ENCODE results near the gene TRIM46. TPM values are rescaled to one million over a fixed set of nuclear protein-coding genes. Genes with fewer than 3 reads are reported as not detected.

The TRIM46 gene
- total and polyA plus RNA-seq, 2 of the 13 experiments (the other 11 are each of a cell fraction or from before 2014, with no cell fraction given) = 0.04 to 0.09 TPM

DNA sequence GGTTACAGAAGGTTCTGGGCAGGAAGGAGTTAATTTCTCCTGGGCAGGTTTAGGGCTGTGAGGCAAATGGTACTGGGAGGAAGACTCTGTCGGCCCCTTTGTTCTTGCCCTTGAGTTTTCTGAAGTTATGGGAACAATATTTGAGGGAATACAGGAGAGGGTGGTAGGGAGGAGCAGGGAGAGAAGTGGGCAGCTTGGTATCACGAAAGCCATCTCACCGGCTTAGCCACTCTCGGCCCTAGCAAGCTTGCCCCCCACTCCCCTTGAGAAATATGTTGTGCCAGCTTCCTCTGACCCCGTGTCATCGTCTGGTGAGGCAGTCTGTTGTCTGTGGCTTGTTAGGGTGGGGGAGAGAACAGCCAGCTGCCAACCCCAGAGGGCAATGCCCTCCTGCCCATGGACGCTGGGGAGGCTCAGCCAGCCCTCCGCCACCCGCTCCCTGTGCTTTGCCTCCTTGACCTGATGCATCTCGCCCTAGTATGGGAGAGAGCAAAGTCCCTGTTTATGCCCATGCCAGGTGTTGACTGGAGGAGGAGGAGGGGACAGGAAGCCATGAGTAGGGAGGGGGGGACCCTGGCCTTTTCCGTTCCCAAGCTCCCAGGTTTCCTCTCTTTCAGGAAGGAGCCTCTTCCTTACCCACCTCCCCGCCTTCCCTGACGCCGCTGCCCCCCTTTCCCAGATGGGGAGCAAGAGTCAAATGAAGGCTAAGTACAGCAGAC is 44.7 kb upstream of the TRIM46 start (continued):
- TF ChIP-seq NCOR1 (IDR thresholded peaks at IDR 0.05; ENCODE audit: borderline replicate concordance, low read length) = peak; percentile 75
- peak; percentile 72; the same call in 1 of the 2 replicates for TF ChIP-seq MZF1 (CRISPR knock-in tag; IDR thresholded peaks at IDR 0.05; ENCODE audit: borderline replicate concordance)
- TF ChIP-seq MEF2D (CRISPR knock-in tag; IDR thresholded peaks at IDR 0.05) = peak; percentile 68; the same call in 1 of the 2 replicates
- TF ChIP-seq MED1 (CRISPR knock-in tag; IDR thresholded peaks at IDR 0.05) = peak; percentile 97
- peak; percentile 41; the same call in 1 of the 2 replicates for TF ChIP-seq ZNF510 (CRISPR knock-in tag; IDR thresholded peaks at IDR 0.05; ENCODE audit: low read depth)
- TF ChIP-seq SOX6 (IDR thresholded peaks at IDR 0.05) = no peak
- TF ChIP-seq SOX6 (CRISPR knock-in tag; IDR thresholded peaks at IDR 0.05) = peak; percentile 67
- peak; percentile 25; the same call in 1 of the 2 replicates for TF ChIP-seq ZNF782 (CRISPR knock-in tag; IDR thresholded peaks at IDR 0.05; ENCODE audit: borderline replicate concordance)
- TF ChIP-seq SOX5 (CRISPR knock-in tag; IDR thresholded peaks at IDR 0.05; ENCODE audit: borderline replicate concordance) = peak; percentile 69
- no peak for TF ChIP-seq HMG20B (CRISPR knock-in tag; conservative IDR thresholded peaks at IDR 0.05)
- no peak for TF ChIP-seq NONO (IDR thresholded peaks at IDR 0.05)
- TF ChIP-seq NONO (CRISPR knock-in tag; conservative IDR thresholded peaks at IDR 0.05) = peak; percentile 92
- TF ChIP-seq, protein P1, sequence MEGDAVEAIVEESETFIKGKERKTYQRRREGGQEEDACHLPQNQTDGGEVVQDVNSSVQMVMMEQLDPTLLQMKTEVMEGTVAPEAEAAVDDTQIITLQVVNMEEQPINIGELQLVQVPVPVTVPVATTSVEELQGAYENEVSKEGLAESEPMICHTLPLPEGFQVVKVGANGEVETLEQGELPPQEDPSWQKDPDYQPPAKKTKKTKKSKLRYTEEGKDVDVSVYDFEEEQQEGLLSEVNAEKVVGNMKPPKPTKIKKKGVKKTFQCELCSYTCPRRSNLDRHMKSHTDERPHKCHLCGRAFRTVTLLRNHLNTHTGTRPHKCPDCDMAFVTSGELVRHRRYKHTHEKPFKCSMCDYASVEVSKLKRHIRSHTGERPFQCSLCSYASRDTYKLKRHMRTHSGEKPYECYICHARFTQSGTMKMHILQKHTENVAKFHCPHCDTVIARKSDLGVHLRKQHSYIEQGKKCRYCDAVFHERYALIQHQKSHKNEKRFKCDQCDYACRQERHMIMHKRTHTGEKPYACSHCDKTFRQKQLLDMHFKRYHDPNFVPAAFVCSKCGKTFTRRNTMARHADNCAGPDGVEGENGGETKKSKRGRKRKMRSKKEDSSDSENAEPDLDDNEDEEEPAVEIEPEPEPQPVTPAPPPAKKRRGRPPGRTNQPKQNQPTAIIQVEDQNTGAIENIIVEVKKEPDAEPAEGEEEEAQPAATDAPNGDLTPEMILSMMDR (CRISPR knock-in tag; IDR thresholded peaks at IDR 0.05) = 0 out of 2 replicates have a peak, but pooled peaks have one; percentile 17
- TF ChIP-seq POLR2A (IDR thresholded peaks at IDR 0.05; ENCODE audit: insufficient read depth in 1 of 2, low read depth in 2 of 2, low read length in 2 of 2) = peak in 1 of 2 experiments; percentile 88; a peak in 2 of 4 replicates
- TF ChIP-seq, protein P2, sequence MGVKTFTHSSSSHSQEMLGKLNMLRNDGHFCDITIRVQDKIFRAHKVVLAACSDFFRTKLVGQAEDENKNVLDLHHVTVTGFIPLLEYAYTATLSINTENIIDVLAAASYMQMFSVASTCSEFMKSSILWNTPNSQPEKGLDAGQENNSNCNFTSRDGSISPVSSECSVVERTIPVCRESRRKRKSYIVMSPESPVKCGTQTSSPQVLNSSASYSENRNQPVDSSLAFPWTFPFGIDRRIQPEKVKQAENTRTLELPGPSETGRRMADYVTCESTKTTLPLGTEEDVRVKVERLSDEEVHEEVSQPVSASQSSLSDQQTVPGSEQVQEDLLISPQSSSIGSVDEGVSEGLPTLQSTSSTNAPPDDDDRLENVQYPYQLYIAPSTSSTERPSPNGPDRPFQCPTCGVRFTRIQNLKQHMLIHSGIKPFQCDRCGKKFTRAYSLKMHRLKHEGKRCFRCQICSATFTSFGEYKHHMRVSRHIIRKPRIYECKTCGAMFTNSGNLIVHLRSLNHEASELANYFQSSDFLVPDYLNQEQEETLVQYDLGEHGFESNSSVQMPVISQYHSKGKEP (CRISPR knock-in tag; IDR thresholded peaks at IDR 0.05) = no peak
- peak; percentile 54; the same call in 1 of the 2 replicates for TF ChIP-seq MAZ (IDR thresholded peaks at IDR 0.05; ENCODE audit: borderline replicate concordance, low read depth, low read length)
- TF ChIP-seq MAZ (CRISPR knock-in tag; IDR thresholded peaks at IDR 0.05; ENCODE audit: low read depth) = peak; percentile 85
- TF ChIP-seq ZNF543 (CRISPR knock-in tag; IDR thresholded peaks at IDR 0.05) = 0 out of 2 replicates have a peak, but pooled peaks have one; percentile 33
- TF ChIP-seq HIVEP1 (CRISPR knock-in tag; IDR thresholded peaks at IDR 0.05) = peak; percentile 68; the same call in 1 of the 2 replicates
- 0 out of 2 replicates have a peak, but pooled peaks have one; percentile 22 for TF ChIP-seq NRL (CRISPR knock-in tag; IDR thresholded peaks at IDR 0.05; ENCODE audit: borderline replicate concordance)
- TF ChIP-seq TOPORS (CRISPR knock-in tag; IDR thresholded peaks at IDR 0.05) = peak; percentile 24; the same call in 1 of the 2 replicates
- TF ChIP-seq IKZF1 (IDR thresholded peaks at IDR 0.05) = no peak
- TF ChIP-seq SRSF4 (IDR thresholded peaks at IDR 0.05; ENCODE audit: low read depth, low read length, poor library complexity, severe bottlenecking) = no peak
- TF ChIP-seq, protein P3, sequence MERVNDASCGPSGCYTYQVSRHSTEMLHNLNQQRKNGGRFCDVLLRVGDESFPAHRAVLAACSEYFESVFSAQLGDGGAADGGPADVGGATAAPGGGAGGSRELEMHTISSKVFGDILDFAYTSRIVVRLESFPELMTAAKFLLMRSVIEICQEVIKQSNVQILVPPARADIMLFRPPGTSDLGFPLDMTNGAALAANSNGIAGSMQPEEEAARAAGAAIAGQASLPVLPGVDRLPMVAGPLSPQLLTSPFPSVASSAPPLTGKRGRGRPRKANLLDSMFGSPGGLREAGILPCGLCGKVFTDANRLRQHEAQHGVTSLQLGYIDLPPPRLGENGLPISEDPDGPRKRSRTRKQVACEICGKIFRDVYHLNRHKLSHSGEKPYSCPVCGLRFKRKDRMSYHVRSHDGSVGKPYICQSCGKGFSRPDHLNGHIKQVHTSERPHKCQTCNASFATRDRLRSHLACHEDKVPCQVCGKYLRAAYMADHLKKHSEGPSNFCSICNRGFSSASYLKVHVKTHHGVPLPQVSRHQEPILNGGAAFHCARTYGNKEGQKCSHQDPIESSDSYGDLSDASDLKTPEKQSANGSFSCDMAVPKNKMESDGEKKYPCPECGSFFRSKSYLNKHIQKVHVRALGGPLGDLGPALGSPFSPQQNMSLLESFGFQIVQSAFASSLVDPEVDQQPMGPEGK (CRISPR knock-in tag; IDR thresholded peaks at IDR 0.05) = peak; percentile 94
